ENCODE data around the gene MT2A.

GRCh38 chr16:56634715-56635440 lies 26.5 kb downstream of the MT2A start:
- no peak for TF ChIP-seq POLR2AphosphoS5 (IDR thresholded peaks at IDR 0.05; ENCODE audit: low read depth, low read length)
- no peak for TF ChIP-seq POLR2A (IDR thresholded peaks at IDR 0.05; ENCODE audit: low read depth, low read length)

Data from GM12891 (cell line).